Neural cell (in vitro differentiated cells): ENCODE data around the gene ZSCAN21.
"Not testable (repeated sequence)": the region's sequence is repeated elsewhere in the genome, so short reads cannot be mapped to it uniquely, and the experiment has no call there.

Experiments used
- CTCF ChIP-seq: fragments of 450-650 bp; IDR thresholded peaks from 2 replicates; pipeline ENCODE4 v1.5.1; 2014; ENCODE audit warnings: antibody characterized with exemption, mild to moderate bottlenecking, moderate library complexity; ENCODE audit not compliant: poor library complexity, severe bottlenecking
- EP300 ChIP-seq: fragments of 450-650 bp; conservative IDR thresholded peaks from 2 replicates; pipeline ENCODE4 v1.6.1; 2014; ENCODE audit warnings: antibody characterized with exemption, mild to moderate bottlenecking, moderate library complexity; ENCODE audit not compliant: poor library complexity, severe bottlenecking

GRCh38 chr7:100012385-100013327 lies 36.9 kb upstream of the ZSCAN21 start:
- not testable (repeated sequence) for TF ChIP-seq CTCF, EP300
